AG09309 (cell line): ENCODE results near the gene LARGE1.

ENCODE experiments used
- DNase-seq: peaks from one replicate; pipeline ENCODE4 v3.0.0-alpha.2; 2010; ENCODE audit warnings: low read depth
- H3K4me3 ChIP-seq: 2 replicates; pipeline ENCODE4 v1.5.1; 2011; ENCODE audit warnings: mild to moderate bottlenecking, low read depth, low read length, moderate library complexity; ENCODE audit not compliant: control insufficient read depth
- TF ChIP-seq, protein P1 (sequence below): IDR thresholded peaks from 2 replicates; pipeline ENCODE4 v1.5.1; 2011; ENCODE audit warnings: mild to moderate bottlenecking, low read depth, low read length, inconsistent platforms; ENCODE audit not compliant: insufficient read depth, control insufficient read depth; ENCODE audit errors: missing control alignments

Gene LARGE1

DNA sequence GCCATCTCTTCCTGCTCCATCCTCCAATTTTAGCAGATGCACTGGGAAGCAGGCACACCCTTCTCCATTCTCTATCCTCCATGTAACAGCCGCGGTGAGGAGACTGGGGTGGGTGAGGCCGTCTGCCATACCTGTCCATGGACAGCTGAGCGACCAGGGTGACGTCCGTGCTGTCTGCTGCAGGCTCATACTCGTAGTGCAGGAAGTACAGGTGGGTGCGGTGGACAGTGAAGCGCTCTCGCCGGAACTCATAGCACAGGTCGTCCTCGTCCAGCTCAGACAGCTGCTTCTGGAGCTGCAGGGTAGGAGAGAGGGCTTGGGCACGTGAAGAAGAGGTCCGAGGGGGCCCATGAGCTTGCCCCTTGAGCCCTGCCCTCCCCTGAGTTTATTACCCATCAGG is 604.3 kb downstream of the LARGE1 start:
- TF ChIP-seq, protein P1, sequence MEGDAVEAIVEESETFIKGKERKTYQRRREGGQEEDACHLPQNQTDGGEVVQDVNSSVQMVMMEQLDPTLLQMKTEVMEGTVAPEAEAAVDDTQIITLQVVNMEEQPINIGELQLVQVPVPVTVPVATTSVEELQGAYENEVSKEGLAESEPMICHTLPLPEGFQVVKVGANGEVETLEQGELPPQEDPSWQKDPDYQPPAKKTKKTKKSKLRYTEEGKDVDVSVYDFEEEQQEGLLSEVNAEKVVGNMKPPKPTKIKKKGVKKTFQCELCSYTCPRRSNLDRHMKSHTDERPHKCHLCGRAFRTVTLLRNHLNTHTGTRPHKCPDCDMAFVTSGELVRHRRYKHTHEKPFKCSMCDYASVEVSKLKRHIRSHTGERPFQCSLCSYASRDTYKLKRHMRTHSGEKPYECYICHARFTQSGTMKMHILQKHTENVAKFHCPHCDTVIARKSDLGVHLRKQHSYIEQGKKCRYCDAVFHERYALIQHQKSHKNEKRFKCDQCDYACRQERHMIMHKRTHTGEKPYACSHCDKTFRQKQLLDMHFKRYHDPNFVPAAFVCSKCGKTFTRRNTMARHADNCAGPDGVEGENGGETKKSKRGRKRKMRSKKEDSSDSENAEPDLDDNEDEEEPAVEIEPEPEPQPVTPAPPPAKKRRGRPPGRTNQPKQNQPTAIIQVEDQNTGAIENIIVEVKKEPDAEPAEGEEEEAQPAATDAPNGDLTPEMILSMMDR, result no peak
- no peak for DNase-seq
- H3K4me3 ChIP-seq, result no peak overlapping the region

- DNase-seq, result no peak
- TF ChIP-seq, protein P1, result no peak
- no peak overlapping the region for H3K4me3 ChIP-seq
Measured at GRCh38 chr22:33315117-33315516, 605.2 kb downstream of the LARGE1 start.

GRCh38 chr22:33314316-33314715 is 606.0 kb downstream of the LARGE1 start:
- DNase-seq, result no peak
- TF ChIP-seq, protein P1, result no peak
- H3K4me3 ChIP-seq, result no peak overlapping the region

GRCh38 chr22:33303099-33303498 is 617.2 kb downstream of the LARGE1 start:
- TF ChIP-seq, protein P1, result no peak
- no peak overlapping the region for H3K4me3 ChIP-seq
- no peak for DNase-seq

- DNase-seq, result no peak
- H3K4me3 ChIP-seq, result no peak overlapping the region
- TF ChIP-seq, protein P1, result no peak
Measured at GRCh38 chr22:33302549-33302948, 617.7 kb downstream of the LARGE1 start.

DNA sequence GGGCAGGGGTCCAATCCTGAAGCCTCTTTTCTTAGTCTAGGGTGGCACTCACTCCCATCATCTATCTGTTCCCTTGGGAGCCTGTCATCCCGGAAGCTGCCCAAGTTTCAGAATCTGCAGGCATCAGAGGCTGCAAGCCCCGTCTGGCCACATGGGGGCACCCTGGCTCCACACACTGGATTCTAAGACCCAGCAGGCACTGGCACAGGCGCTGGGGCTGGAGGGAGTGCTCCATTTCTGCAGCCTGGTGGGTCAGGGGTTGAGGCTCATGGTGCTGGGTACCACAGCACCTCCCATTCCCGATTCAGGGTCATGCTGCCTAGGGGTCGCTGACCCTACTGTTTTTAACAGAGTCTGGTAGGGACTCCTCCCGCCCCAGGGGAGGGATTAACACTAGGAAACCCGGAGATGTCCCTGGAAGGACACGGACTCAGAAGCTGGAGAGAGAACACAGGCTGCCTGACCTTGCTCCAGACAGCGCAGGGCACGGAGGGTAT is 618.2 kb downstream of the LARGE1 start:
- peak; percentile 7 for DNase-seq
- no peak overlapping the region for H3K4me3 ChIP-seq
- TF ChIP-seq, protein P1, result peak; percentile 99

DNA sequence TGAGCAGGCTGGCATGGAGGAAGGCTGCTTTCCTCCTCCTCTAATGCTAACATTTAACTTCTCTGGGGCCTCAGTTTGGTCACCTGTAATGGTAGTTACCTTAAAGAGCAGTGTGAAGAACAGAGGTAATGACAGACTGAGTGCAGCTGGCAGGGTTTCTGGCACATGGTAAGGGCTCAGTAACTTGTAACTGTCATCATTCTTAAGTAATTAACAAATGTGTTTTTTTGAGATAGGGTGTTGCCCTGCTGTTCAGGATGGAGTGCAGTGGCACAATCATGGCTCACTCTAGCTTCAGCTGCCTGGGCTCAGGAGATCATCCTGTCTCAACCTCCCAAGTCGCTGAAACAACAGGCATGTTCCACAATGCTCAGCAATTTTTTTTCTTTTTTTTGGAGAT is 620.1 kb downstream of the LARGE1 start:
- H3K4me3 ChIP-seq, result no peak overlapping the region
- TF ChIP-seq, protein P1, result no peak
- no peak for DNase-seq
